HS-5 (cell line): ENCODE data around the gene CLN3.
"Not testable (repeated sequence)": the region's sequence is repeated elsewhere in the genome, so short reads cannot be mapped to it uniquely, and the experiment has no call there.

Experiments
- DNase-seq: peaks from one replicate; pipeline ENCODE4 v3.0.0-alpha.2; 2012; ENCODE audit warnings: low read depth

CLN3 gene

DNA sequence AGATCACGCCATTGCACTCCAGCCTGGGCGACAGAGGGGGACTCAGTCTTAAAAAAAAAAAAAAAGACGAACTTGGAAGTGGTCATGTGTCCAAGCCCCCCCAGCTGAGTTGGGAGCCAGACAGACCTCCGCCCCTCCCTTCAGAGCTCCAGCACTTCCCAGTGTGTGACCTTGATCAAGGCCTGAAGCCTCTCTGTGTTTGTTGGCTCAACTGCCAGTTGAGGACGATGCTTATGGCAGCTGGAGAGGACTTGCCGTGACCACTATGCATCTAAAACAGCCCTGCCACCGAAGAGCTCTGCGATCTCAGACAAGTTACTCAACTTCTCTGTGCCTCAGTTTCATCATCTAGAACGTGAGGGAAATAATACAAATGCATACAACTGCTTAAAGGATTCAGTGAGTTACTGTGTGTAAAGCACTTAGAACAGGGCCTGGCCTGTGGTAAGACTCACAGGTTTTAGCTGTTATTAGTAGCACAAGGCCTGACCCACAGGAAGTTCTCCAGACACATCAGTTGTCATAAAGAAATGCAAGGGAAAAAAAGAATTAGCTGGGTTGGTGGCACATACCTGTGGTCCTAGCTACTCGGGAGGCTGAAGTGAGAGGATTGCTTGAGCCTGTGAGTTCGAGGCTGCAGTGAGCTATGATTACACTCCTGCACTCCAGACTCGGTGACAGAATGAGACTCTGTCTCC lies 21.8 kb upstream of the CLN3 start:
- DNase-seq: no peak

DNA sequence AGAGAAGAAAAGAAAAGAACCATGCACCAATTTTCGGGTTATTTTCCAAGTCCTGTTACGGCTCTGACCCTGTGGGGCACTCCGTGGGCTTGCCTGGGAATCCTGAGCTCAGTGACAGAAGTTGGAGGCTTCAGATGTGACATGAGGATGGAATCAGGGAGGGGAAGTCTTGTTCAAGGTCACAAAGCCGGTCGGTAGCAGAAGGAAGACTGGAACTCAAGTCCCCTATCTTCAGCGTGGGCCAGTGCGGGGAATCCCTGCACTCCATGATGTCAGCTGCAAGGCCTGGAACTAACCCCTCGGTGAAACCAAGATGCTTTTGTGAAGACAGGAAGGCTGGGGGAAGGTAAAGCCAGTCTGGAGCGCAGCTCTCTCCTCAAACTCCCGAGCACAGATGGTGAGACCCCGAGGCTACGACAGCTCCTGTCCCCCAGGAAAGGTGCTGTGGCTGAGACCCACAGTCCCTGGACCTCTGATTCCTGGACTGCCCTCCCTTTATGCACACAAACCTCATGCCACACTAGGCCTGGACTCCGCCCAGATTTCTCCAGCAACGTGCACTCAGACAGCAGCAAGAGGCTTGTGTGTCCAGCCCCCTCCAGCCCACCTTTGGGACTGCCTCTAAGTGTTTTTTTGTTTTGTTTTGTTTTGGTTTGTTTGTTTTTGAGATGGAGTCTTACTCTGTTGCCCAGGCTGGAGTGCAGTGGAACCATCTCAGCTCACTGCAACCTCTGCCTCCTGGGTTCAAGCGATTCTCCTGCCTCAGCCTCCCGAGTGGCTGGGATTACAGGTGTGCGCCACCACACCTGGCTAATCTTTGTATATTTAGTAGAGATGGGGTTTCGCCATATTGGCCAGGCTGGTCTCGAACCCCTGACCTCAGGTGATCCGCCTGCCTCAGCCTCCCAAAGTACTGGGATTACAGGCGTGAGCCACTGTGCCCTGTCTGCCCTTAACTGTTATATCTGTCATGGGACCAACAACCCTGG lies 20.2 kb upstream of the CLN3 start:
- no peak for DNase-seq

GRCh38 chr16:28511031-28511430 lies 19.2 kb upstream of the CLN3 start:
- no peak for DNase-seq

DNA sequence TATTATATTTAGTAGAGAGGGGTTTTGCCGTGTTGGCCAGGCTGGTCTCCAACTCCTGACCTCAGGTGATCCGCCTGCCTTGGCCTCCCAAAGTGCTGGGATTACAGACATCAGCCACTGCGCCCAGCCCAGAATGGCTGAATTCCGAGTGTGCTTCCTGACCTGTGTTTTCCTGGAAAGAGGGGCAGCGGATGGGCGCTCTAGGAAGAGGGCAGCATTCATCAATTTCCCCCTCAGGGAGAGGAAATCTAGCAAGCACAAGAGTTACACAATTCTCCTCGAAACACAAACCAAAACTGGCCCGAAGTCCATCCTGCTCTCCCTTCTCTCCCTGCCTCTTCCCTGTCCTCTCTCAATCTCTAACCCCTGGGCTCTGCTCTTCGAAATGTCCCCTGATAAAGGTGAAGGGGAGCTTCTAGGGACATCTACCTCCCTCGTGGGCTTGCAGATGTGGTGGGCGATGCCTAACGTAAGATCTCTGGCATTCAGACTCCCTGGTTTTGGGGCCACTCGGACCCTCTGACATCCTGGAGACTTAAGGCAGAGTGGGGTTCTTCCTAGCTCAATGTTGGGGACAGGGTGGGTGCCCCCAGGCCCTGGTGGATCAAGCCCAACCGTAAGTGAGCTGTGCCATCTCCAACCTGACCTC lies 13.7 kb upstream of the CLN3 start:
- no peak for DNase-seq

DNA sequence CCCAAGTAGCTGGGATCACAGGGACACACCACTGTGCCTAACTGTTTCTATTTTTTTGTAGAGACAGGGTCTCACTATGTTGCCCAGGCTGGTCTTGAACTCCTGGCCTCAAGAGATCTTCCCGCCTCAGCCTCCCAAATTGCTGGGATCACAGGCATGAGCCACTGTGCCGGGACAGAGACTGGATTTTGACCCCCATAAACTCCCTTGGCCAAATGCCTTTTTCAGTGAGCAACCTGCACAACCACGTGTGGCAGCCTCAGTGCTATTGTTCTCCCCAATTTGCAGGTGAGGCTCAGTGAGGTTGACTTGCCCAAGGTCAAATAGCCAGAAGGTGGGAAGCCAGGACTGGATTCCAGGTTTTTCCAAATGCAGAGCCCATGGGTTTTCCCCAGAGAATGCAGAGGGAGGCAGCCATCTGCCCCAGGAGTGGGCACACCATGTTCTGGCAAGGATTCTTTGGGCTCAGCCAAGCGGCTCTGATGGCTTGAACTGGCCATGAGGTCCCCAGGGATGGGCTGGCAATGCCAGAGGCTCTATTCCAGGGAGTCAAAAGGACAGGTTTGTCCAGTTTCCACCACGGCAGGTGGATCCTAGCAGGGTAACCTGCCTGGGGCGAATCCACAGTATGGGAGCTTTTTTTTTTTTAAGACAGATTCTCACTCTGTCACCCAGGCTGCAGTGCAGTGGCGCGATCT lies 13.0 kb upstream of the CLN3 start:
- DNase-seq: no peak

GRCh38 chr16:28503470-28504259 lies 11.8 kb upstream of the CLN3 start:
- DNase-seq: no peak

- no peak for DNase-seq
These were observed 10.4 kb upstream of the CLN3 start for GRCh38 chr16:28502290-28502689.

DNA sequence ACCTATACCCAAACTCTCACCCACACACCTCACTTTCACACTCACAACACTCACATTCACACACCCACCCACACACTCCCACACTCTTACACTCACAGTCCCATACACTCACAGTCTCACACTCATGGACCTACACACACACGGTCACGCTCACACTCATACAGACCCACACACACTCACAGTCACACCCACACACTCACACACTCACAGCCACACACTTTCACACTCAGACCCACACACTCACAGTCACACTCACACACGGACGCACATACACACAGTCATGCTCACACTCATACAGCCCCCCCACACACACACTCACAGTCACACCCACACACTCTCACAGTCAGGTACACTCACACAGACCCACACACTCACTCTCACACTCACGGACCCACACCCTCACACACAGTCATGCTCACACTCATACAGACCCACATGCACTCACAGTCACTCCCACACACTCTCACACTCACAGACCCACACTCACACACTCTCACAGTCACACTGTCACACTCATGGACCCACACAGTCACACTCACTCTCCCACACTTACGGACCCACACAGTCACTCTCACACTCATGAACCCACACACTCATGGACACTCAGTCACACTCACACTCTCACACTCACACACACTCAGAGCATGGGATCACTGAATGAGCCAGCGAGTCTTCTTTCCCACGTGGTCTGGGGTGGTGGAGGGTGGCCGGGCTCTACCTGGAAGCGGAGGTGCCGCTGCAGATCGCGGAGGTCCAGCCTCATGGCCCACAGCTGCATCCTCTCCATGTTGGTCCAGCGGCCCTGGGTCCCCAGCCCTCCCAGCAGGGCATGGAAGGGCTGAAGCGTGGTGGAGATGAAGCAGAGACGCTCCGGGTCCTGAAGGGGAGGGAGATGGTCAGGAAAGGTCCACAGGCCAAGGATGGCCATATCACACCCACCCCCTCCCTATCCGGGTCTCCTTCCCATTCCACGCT lies 9.7 kb upstream of the CLN3 start:
- no peak for DNase-seq

DNA sequence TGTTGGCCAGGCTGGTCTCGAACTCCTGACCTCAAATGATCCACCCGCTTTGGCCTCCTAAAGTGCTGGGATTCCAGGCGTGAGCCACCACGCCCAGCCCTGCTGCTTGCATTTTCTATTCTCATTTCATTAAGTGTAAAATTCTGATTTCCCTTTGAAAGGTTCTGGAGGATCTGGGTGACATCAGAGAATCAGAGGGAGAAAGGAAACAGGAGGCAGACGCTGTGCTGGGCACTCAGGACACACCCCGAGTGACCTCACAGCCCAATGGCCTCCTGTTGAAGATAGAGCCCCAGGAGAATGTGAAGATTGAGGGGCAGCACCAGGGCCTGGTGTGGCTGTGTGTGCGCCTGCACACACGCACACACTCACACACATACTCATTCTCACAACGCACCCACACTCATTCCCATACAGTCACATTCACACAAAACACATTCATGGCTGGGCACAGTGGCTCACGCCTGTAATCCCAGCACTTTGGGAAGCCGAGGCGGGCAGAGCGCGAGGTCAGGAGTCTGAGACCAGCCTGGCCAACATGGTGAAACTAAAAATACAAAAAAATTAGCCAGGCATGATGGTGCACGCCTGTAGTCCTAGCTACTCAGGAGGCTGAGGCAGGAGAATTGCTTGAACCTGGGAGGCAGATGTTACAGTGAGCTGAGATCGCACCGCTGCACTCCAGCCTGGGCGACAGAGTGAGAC lies 8.8 kb upstream of the CLN3 start:
- DNase-seq: not testable (repeated sequence)

DNA sequence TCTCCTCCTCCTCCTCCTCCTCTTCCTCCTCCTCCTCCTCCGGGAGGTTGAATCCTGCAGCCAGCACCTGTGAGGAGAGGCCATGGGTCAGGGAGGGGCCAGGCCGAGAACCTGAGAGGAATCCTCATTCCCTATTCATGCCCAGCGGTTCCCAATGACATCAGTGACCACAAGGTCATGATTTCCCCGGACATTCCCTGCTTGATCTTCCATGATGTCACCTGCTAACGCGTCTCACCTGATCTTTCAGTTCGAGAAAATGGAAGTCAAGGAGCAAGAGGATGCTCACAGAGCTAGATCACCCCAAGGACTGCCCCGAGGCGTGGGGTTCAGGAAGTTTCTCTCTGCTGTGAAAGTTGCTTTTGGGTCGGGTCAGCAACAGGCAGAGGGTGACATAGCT lies 8.0 kb upstream of the CLN3 start:
- no peak for DNase-seq

DNA sequence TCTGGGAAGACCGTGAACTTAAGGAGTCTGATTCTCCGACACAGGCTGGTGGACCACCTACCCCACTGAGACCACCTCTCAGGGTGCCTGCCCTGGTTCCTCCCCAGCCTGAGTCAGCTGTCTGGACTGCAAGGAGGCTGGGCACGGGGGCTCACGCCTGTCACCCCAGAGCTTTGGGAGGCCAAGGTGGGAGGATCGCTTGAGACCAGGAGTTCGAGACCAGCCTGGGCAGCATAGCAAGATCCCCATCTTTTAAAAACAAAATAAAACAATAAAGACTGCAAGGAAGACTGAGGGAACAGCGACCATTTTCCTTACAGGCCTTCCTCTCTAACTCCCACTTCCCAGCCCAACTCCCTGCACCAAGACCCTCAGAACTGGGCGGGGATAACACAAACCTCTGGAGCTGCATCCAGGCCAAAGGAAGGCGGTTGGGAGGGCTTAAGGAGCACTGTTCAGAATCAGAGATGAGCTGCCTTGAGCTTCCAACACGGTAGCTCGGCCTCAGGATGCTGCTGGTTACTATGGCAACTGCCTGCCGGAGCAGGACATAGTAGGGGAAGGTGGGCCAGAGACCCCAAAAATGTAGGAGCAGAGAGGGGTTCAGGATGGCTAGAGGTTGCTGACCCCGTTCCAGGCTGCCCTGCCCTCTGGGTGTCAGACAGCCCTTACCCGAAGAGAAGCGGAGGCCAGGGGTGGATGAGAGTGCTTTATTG lies 7.0 kb upstream of the CLN3 start:
- DNase-seq: no peak

DNA sequence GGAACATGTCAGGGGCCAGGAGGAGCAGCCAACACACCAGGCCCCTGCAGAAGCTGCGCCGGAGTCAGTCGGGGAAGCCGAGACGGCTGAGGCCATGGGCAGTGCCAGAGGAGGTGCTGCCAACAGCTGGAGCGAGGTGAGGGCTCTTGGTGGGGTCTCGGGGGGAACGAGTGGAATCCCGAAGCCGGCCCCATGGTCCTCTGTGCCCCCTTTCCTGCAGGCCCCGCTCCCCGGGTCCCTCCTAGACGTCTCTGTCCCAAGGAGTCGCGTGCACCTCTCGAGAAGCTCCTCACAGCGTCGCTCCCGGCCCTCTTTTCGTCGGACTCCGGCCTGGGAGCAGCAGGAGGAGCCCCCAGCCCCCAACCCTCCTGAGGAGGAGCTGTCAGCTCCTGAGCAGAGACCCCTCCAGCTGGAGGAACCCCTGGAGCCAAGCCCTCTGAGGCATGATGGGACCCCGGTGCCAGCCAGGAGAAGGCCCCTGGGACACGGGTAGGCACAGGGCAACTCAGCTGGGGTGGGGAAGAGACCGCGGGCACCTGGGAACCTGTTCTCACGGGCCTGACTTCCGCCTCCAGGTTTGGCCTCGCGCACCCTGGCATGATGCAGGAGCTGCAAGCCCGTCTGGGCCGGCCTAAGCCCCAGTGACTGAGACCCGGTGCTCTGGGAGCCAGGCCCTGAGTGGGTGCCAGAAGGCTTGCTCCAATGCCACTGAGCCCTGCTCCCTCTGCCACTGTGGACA lies 6.2 kb upstream of the CLN3 start:
- DNase-seq: no peak

GRCh38 chr16:28497386-28497785 lies 5.5 kb upstream of the CLN3 start:
- DNase-seq: no peak

GRCh38 chr16:28496844-28497243 lies 5.0 kb upstream of the CLN3 start:
- no peak for DNase-seq

DNA sequence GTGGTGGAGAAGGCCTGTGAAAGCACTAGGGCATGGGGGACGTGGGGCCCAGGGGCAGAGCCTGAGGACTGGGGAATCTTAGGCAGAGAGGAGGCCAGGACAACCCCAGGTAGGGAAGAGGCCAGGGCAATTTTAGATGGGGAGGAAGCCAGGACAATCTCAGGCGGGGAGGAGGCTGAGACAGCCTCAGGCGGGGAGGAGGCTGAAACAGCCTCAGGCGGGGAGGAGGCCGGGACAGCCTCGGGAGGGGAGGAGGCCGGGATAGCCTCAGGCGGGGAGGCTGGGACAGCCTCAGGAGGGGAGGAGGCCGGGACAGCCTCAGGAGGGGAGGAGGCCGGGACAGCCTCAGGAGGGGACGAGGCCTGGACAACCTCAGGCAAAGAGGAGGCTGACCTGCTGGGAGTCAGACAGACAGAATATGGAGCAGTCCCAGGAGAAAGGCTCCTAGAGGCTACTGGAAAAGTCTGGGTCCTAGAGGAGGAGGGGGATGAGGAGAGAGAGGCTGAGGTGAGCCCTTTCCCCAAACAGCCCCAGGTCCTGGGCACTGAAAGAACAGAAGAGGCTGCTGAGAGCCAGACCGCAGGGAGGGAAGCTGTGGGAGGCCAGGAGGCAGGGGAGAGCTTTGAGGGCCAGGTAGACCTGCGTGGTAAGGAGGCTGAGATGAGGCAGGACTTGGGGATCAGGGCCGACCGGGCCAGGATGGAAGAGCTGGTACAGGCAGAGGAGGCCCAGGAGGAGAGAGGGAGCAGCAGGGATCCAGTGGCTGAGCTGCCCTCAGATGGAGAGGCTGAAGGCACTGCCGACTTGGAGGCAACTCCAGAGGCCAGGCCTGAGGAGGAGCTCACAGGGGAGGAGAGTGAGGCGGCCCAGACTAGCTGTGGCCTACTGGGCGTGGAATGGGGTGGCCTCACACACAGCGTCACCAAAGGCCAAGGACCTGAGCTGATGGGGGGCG lies 4.2 kb upstream of the CLN3 start:
- no peak for DNase-seq

GRCh38 chr16:28495098-28495793 lies 3.4 kb upstream of the CLN3 start:
- DNase-seq: no peak
